PC-9 (cell line): ENCODE measurements around the gene LY6G6D. TPM values are rescaled to one million over a fixed set of nuclear protein-coding genes. Genes with fewer than 3 reads are reported as not detected.
"Not testable (repeated sequence)": the region's sequence is repeated elsewhere in the genome, so short reads cannot be mapped to it uniquely, and the experiment has no call there.

Experiments used
- BruUV-seq: library from RNA; stranded (reverse); fragments of 400-500 nt; replicated peaks from 2 replicates; lab custom pipeline; 2021; lab: Mats Ljungman, UMichigan
- CTCF ChIA-PET: fragments of 300-600 bp; sonication (Branson Sonifier 250); formaldehyde crosslinking; loops from one replicate; lab custom pipeline; 2022; ENCODE audit warnings: antibody characterized with exemption; lab: Charles Lee
- POLR2A ChIA-PET: fragments of 300-600 bp; sonication (Branson Sonifier 250); formaldehyde crosslinking; loops from one replicate; lab custom pipeline; 2022; ENCODE audit warnings: antibody characterized with exemption; ENCODE audit not compliant: unreplicated experiment; lab: Charles Lee
- DNase-seq, 2 experiments: peaks; one replicate each; pipeline versions ENCODE4 v3.0.0 to v3.0.0-alpha.2; 2015 to 2022; ENCODE audit warnings: mixed read lengths in 1 of 2
- H2AFZ ChIP-seq: fragments of 200-600 bp; sonication (generic); 2 replicates; pipeline ENCODE4 v1.8.1; 2017; ENCODE audit warnings: antibody characterized with exemption
- H3F3A ChIP-seq: fragments of 200-600 bp; sonication (generic); 2 replicates; pipeline ENCODE4 v1.8.1; 2017; ENCODE audit warnings: antibody characterized with exemption, mild to moderate bottlenecking, low read depth; ENCODE audit not compliant: insufficient read depth
- H3K27ac ChIP-seq: fragments of 200-600 bp; sonication (generic); 2 replicates; pipeline ENCODE4 v1.6.1; 2016; ENCODE audit warnings: mixed run types
- H3K27me3 ChIP-seq: fragments of 200-600 bp; sonication (generic); 2 replicates; pipeline ENCODE4 v1.6.1; 2016; ENCODE audit warnings: low read depth, mixed run types; ENCODE audit not compliant: insufficient read depth
- H3K36me3 ChIP-seq: fragments of 200-600 bp; sonication (generic); 2 replicates; pipeline ENCODE4 v1.6.1; 2016; ENCODE audit warnings: low read depth, mixed run types
- H3K4me1 ChIP-seq: fragments of 200-600 bp; sonication (generic); replicated peaks from 2 replicates; pipeline ENCODE4 v1.6.1; 2016; ENCODE audit warnings: mixed run types; ENCODE audit not compliant: insufficient read depth
- H3K4me2 ChIP-seq: fragments of 200-600 bp; sonication (generic); 2 replicates; pipeline ENCODE4 v1.6.1; 2017; ENCODE audit warnings: mixed run types
- H3K4me3 ChIP-seq: fragments of 200-600 bp; sonication (generic); 2 replicates; pipeline ENCODE4 v1.6.1; 2016; ENCODE audit warnings: mixed run types
- H3K79me2 ChIP-seq: fragments of 200-600 bp; sonication (generic); 2 replicates; pipeline ENCODE4 v1.6.1; 2017; ENCODE audit warnings: low read depth, mixed run types
- H3K9me2 ChIP-seq: fragments of 200-600 bp; sonication (generic); 2 replicates; pipeline ENCODE4 v1.8.1; 2017; ENCODE audit warnings: mild to moderate bottlenecking; ENCODE audit not compliant: insufficient read depth
- H3K9me3 ChIP-seq: fragments of 200-600 bp; sonication (generic); 2 replicates; pipeline ENCODE4 v1.8.1; 2016; ENCODE audit warnings: low read depth; ENCODE audit not compliant: insufficient read depth
- H4K20me1 ChIP-seq: fragments of 200-600 bp; sonication (generic); 2 replicates; pipeline ENCODE4 v1.8.1; 2017; ENCODE audit not compliant: insufficient read depth
- EZH2 ChIP-seq: fragments of 200-600 bp; sonication (generic); IDR thresholded peaks from 2 replicates; pipeline ENCODE4 v1.8.0; 2017; ENCODE audit warnings: antibody characterized with exemption, low read depth
- intact Hi-C: fragments of 100-400 bp; cut with micrococcal nuclease; formaldehyde crosslinking; loops from one replicate; pipeline ENCODE4 v1.10.0; 2022; ENCODE audit not compliant: unreplicated experiment
- total RNA-seq: library from RNA; stranded (reverse); gene quantifications from 2 replicates; pipeline ENCODE4 v1.2.3, GENCODE V29; 2021
- TF ChIP-seq, protein P1 (sequence below): fragments of 200-600 bp; sonication (generic); conservative IDR thresholded peaks from 2 replicates; pipeline ENCODE4 v1.6.1; 2017; ENCODE audit warnings: mixed run types, antibody characterized with exemption, mild to moderate bottlenecking, moderate library complexity

Gene LY6G6D
- total RNA-seq, 1 experiment from 2014 or later = not detected

GRCh38 chr6:31706599-31706998 lies 8.5 kb upstream of the LY6G6D start, which contains the start of gene LY6G6F:
TSS of gene LY6G6F (plus strand) at chr6:31706866. CDS start at chr6:31706907, 41 bp downstream.
- H3K9me3 ChIP-seq = no peaks in the 10 kb centered on the region
- no peak for TF ChIP-seq EZH2
- TF ChIP-seq, protein P1, sequence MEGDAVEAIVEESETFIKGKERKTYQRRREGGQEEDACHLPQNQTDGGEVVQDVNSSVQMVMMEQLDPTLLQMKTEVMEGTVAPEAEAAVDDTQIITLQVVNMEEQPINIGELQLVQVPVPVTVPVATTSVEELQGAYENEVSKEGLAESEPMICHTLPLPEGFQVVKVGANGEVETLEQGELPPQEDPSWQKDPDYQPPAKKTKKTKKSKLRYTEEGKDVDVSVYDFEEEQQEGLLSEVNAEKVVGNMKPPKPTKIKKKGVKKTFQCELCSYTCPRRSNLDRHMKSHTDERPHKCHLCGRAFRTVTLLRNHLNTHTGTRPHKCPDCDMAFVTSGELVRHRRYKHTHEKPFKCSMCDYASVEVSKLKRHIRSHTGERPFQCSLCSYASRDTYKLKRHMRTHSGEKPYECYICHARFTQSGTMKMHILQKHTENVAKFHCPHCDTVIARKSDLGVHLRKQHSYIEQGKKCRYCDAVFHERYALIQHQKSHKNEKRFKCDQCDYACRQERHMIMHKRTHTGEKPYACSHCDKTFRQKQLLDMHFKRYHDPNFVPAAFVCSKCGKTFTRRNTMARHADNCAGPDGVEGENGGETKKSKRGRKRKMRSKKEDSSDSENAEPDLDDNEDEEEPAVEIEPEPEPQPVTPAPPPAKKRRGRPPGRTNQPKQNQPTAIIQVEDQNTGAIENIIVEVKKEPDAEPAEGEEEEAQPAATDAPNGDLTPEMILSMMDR = no peak
- H3K4me2 ChIP-seq = no peak within 1 kb of the TSS
- BruUV-seq = no TSS peak
- DNase-seq = no peak
- H3K9me2 ChIP-seq = no peaks in the 10 kb centered on the region
- H3K27me3 ChIP-seq = no peaks in the 10 kb centered on the region
- no peak within 1 kb of the TSS for H3K27ac ChIP-seq
- H2AFZ ChIP-seq = no peak within 1 kb of the TSS; the same call in 1 of the 2 replicates
- H3K4me3 ChIP-seq = no peak within 1 kb of the TSS
- peaks cover 12% of the 10 kb centered on the region for H3K4me1 ChIP-seq
- no peaks in the 10 kb centered on the region for H3K36me3 ChIP-seq
- peaks cover 11% of the 10 kb centered on the region for H3K79me2 ChIP-seq
- POLR2A ChIA-PET = interaction anchor here (0.6 kb wide), 1 partner anchor 14 kb away, joined by 3 read pairs; no protein-coding TSS in a partner anchor
- no peaks in the 10 kb centered on the region for H3F3A ChIP-seq
- intact Hi-C loops = no loop called here
- CTCF ChIA-PET = interaction anchor here (0.6 kb wide), 1 partner anchor 29 kb away, joined by 5 read pairs; no protein-coding TSS in a partner anchor
- no peaks in the 10 kb centered on the region for H4K20me1 ChIP-seq

- no peak for TF ChIP-seq EZH2
- TF ChIP-seq, protein P1 = no peak
- Histone ChIP-seq H3K9me2 (no peaks in the 10 kb centered on the region), H3K4me1 (peaks cover 6% of the 10 kb centered on the region; the same call in 1 of the 2 replicates), H2AFZ (no peak overlapping the region), H3K27ac (no peak overlapping the region), H3K79me2 (peaks cover under 1% of the 10 kb centered on the region; the same call in 1 of the 2 replicates), H3K4me2 (no peak overlapping the region), H3K4me3 (no peak overlapping the region), H4K20me1 (no peaks in the 10 kb centered on the region), H3K27me3 (no peaks in the 10 kb centered on the region), H3F3A (no peaks in the 10 kb centered on the region), H3K36me3 (no peaks in the 10 kb centered on the region), H3K9me3 (no peaks in the 10 kb centered on the region)
- intact Hi-C loops = no loop called here
- DNase-seq = no peak
- ChIA-PET CTCF (no interaction called here), POLR2A (no interaction called here)
- no TSS peak for BruUV-seq
These were observed 7.4 kb upstream of the LY6G6D start for GRCh38 chr6:31707701-31708100.

- Histone ChIP-seq H3F3A (no peaks in the 10 kb centered on the region), H4K20me1 (no peaks in the 10 kb centered on the region), H3K4me1 (peaks cover 6% of the 10 kb centered on the region; the same call in 1 of the 2 replicates), H3K4me2 (no peak overlapping the region), H3K9me2 (no peaks in the 10 kb centered on the region), H3K27ac (no peak overlapping the region), H3K9me3 (no peaks in the 10 kb centered on the region), H3K79me2 (no peaks in the 10 kb centered on the region), H2AFZ (no peak overlapping the region), H3K27me3 (no peaks in the 10 kb centered on the region), H3K36me3 (no peaks in the 10 kb centered on the region), H3K4me3 (no peak overlapping the region)
- no TSS peak for BruUV-seq
- DNase-seq = no peak
- intact Hi-C loops = no loop called here
- ChIA-PET POLR2A (no interaction called here), CTCF (no interaction called here)
- no peak for TF ChIP-seq EZH2
- TF ChIP-seq, protein P1 = no peak
These were observed 6.9 kb upstream of the LY6G6D start for GRCh38 chr6:31708224-31708623.

DNA sequence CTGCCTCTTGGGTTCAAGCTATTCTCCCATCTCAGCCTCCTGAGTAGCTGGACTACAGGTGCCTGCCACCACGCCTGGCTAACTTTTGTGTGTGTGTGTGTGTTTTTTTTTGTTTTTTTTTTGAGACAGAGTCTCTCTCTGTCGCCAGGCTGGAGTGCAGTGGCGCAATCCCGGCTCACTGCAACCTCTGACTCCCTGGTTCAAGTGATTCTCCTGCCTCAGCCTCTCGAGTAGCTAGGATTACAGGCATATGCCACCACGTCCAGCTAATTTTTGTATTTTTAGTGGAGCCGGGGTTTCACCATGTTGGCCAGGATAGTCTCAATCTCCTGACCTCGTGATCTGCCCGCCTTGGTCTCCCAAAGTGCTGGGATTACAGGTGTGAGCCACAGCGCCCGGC lies 6.0 kb upstream of the LY6G6D start:
- H3K27ac ChIP-seq, H3K27me3 ChIP-seq, H3K4me1 ChIP-seq, H3K4me3 ChIP-seq, H3K9me2 ChIP-seq, H3K79me2 ChIP-seq, H3K4me2 ChIP-seq, POLR2A ChIA-PET, BruUV-seq, H2AFZ ChIP-seq, H3K36me3 ChIP-seq, H4K20me1 ChIP-seq, H3F3A ChIP-seq, DNase-seq, intact Hi-C loops, CTCF ChIA-PET, H3K9me3 ChIP-seq: not testable (repeated sequence)
